NCI-H1105 (cell line): ENCODE results near the gene RALGPS2.

Experiments
- DNase-seq: peaks from one replicate; lab custom pipeline; 2025; lab: John Stamatoyannopoulos, UW

Gene RALGPS2

GRCh38 chr1:178962853-178963711 lies 238.0 kb downstream of the RALGPS2 start:
- no peak for DNase-seq

- DNase-seq, result no peak
Measured at GRCh38 chr1:178964469-178965330, 239.7 kb downstream of the RALGPS2 start.

DNA sequence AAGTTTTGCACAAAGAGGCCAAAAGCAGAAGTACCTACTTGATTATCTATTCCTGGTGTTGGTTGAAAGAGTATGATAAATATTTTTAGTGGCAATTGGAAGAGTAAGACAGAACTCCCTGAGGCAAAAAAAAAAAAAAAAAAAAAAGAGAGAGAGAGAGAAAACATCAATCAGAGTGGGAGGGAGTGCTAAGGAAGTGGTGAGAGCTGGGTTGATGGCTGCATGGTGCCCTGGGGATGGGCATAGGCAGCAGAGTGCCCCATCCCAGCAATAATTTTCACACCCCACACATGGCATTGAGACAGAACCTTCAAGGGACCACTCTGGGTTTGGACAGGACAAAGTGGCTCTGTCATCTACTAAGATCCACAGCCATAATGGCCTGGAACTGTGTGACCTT lies 241.3 kb downstream of the RALGPS2 start:
- no peak for DNase-seq

DNA sequence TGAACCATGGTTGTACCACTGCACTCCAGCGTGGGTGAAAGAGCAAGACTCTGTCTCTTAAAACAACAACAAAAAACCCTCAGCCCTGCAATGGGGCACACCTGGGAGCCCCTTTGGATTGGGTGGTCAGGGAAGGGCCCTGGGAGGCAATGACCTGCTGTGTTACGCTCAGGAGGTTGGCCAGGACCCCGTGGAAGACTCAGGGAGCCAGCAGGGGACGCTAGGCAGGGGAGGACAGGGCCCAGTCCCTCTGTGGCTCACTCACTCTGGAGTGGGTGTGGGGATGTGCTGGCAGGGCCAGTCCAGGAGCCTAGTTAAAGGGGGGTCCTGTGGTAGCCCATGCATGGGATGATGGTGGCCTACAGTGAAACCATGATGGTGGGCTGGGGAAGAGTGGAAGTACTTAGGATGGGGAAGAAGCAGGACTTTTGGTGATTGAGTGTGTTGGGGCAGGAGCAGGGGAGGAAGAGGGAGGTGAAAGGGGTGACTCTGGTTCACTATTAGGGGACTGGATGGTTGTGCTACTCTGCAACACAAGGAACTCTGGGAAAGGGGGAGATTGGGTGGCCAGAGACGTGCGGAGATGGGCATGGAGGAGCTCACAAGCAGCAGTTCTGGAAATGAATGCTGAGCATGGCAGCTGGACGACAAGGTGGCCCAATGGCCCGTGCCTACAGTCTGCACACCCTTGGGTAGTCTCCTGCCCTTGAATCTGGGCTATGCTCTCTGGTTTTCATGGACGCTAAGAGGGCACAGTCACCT lies 244.4 kb downstream of the RALGPS2 start:
- DNase-seq, result no peak

- no peak for DNase-seq
Measured at GRCh38 chr1:178970184-178970583, 245.1 kb downstream of the RALGPS2 start.
